Panc1 (cell line): ENCODE results near the gene ADGRE3. TPM values are rescaled to one million over a fixed set of nuclear protein-coding genes. Genes with fewer than 3 reads are reported as not detected.

Experiments used
- ATAC-seq: fragments of 200-7000 bp; cut with Tn5 transposase; 2 replicates; pipeline ENCODE4 v1.9.1; 2020; ENCODE audit warnings: mild to moderate bottlenecking, moderate library complexity
- BruUV-seq: library from RNA; stranded (reverse); fragments of 400-500 nt; replicated peaks from 2 replicates; lab custom pipeline; 2021; lab: Mats Ljungman, UMichigan
- CTCF ChIA-PET: fragments of 300-600 bp; sonication (Branson Sonifier 250); formaldehyde crosslinking; loops from one replicate; lab custom pipeline; 2022; ENCODE audit warnings: antibody characterized with exemption; lab: Charles Lee
- POLR2A ChIA-PET: fragments of 300-600 bp; sonication (Branson Sonifier 250); formaldehyde crosslinking; loops from one replicate; lab custom pipeline; 2022; ENCODE audit warnings: antibody characterized with exemption; lab: Charles Lee
- DNase-seq: peaks from one replicate; pipeline ENCODE4 v3.0.0-alpha.2; 2010; ENCODE audit warnings: low read depth, low spot score
- H3K27ac ChIP-seq: 2 replicates; pipeline ENCODE4 v1.5.1; 2011; ENCODE audit warnings: mild to moderate bottlenecking, low read length, inconsistent platforms
- H3K27me3 ChIP-seq: fragments of 200-500 bp; sonication (Bioruptor generic); 2 replicates; pipeline ENCODE4 v1.6.0; 2014; ENCODE audit warnings: low read length, inconsistent platforms; ENCODE audit not compliant: control insufficient read depth, insufficient read depth
- H3K36me3 ChIP-seq: fragments of 200-500 bp; sonication (Bioruptor generic); 2 replicates; pipeline ENCODE4 v1.5.1; 2014; ENCODE audit warnings: inconsistent platforms, mild to moderate bottlenecking, low read length, moderate library complexity; ENCODE audit not compliant: control insufficient read depth, insufficient read depth
- H3K4me1 ChIP-seq: 2 replicates; pipeline ENCODE4 v1.5.1; 2011; ENCODE audit warnings: inconsistent platforms, mild to moderate bottlenecking, low read length, moderate library complexity; ENCODE audit not compliant: control insufficient read depth, insufficient read depth
- H3K4me3 ChIP-seq, 2 experiments: 2 replicates each; pipeline ENCODE4 v1.5.1; 2011 to 2012; ENCODE audit warnings: low read depth in 2 of 2, low read length in 2 of 2, mild to moderate bottlenecking in 2 of 2, inconsistent platforms in 1 of 2, moderate library complexity in 1 of 2
- H3K9me3 ChIP-seq: fragments of 200-500 bp; sonication (Bioruptor generic); 2 replicates; pipeline ENCODE4 v1.5.1; 2014; ENCODE audit warnings: low read depth, mild to moderate bottlenecking, inconsistent platforms, low read length, moderate library complexity; ENCODE audit not compliant: control insufficient read depth, insufficient read depth
- CTCF ChIP-seq: fragments of 450-650 bp; IDR thresholded peaks from 2 replicates; pipeline ENCODE4 v1.5.1; 2017; ENCODE audit warnings: mild to moderate bottlenecking
- POLR2AphosphoS5 ChIP-seq: IDR thresholded peaks from 2 replicates; pipeline ENCODE4 v1.6.1; 2012; ENCODE audit warnings: mild to moderate bottlenecking, low read depth, low read length, moderate library complexity
- REST ChIP-seq, 2 experiments: IDR thresholded peaks; 2 replicates each; pipeline ENCODE4 v1.6.1; 2011 to 2012; ENCODE audit warnings: low read depth in 2 of 2, control low read depth in 1 of 2, low read length in 1 of 2, mild to moderate bottlenecking in 1 of 2, moderate library complexity in 1 of 2; ENCODE audit not compliant: insufficient read depth in 1 of 2
- SIN3A ChIP-seq: IDR thresholded peaks from 2 replicates; pipeline ENCODE4 v1.6.1; 2012; ENCODE audit warnings: low read depth, mild to moderate bottlenecking, low read length, moderate library complexity, borderline replicate concordance; ENCODE audit not compliant: insufficient read depth
- TCF7L2 ChIP-seq: IDR thresholded peaks from 2 replicates; pipeline ENCODE4 v1.6.1; 2011; ENCODE audit warnings: mild to moderate bottlenecking, low read depth, low read length, inconsistent platforms
- in situ Hi-C: cut with HindIII; loops from 2 replicates; pipeline ENCODE4 v1.10.0; 2016; ENCODE audit warnings: low sequenced_read_pairs, low pct_unique_long_range_greater_than_20kb
- intact Hi-C: fragments of 100-400 bp; cut with micrococcal nuclease; formaldehyde crosslinking; loops from one replicate; pipeline ENCODE4 v1.10.0; 2022; ENCODE audit not compliant: unreplicated experiment
- total RNA-seq: library from RNA; stranded (reverse); gene quantifications from one replicate; pipeline ENCODE4 v1.2.1, GENCODE V29; 2021; ENCODE audit not compliant: unreplicated experiment

ADGRE3 gene
- total RNA-seq, 1 experiment from 2014 or later, result not detected

- intact Hi-C loops, result no loop called here
- no peak for ATAC-seq
- H3K27me3 ChIP-seq, result no peaks in the 10 kb centered on the region
- H3K4me1 ChIP-seq, result no peaks in the 10 kb centered on the region
- TF ChIP-seq POLR2AphosphoS5, result no peak
- TF ChIP-seq REST (IDR thresholded peaks at IDR 0.05; ENCODE audit: insufficient read depth in 1 of 2, low read depth in 2 of 2, low read length in 1 of 2), result no peak
- no peak for TF ChIP-seq SIN3A
- TF ChIP-seq CTCF, result no peak
- BruUV-seq, result no TSS peak
- no peaks in the 10 kb centered on the region for H3K9me3 ChIP-seq
- no peaks in the 10 kb centered on the region for H3K36me3 ChIP-seq
- POLR2A ChIA-PET, result no interaction called here
- H3K4me3 ChIP-seq, result no peak within 1 kb of the TSS
- H3K27ac ChIP-seq, result no peak within 1 kb of the TSS
- DNase-seq, result no peak
- in situ Hi-C loops, result no loop called here
- CTCF ChIA-PET, result no interaction called here
Observed at GRCh38 chr19:14582894-14583340, 91.7 kb downstream of the ADGRE3 start, which contains the start of gene CLEC17A. CLEC17A (plus strand) TSS chr19:14583084; CDS start chr19:14583161, 77 bp downstream.

- H3K36me3 ChIP-seq, result no peaks in the 10 kb centered on the region
- intact Hi-C loops (no loop called here), in situ Hi-C loops (no loop called here)
- ChIA-PET POLR2A (no interaction called here), CTCF (no interaction called here)
- no peaks in the 10 kb centered on the region for H3K4me1 ChIP-seq
- no TSS peak for BruUV-seq
- no peak overlapping the region for H3K4me3 ChIP-seq
- H3K27me3 ChIP-seq, result no peaks in the 10 kb centered on the region
- ATAC-seq (no peak), DNase-seq (no peak)
- H3K9me3 ChIP-seq, result no peaks in the 10 kb centered on the region
- H3K27ac ChIP-seq, result no peak overlapping the region
- TF ChIP-seq TCF7L2 (no peak), POLR2AphosphoS5 (no peak), REST (IDR thresholded peaks at IDR 0.05; ENCODE audit: insufficient read depth in 1 of 2, low read depth in 2 of 2, low read length in 1 of 2) (no peak), SIN3A (no peak), CTCF (no peak)
Observed at GRCh38 chr19:14580623-14581237, 93.9 kb downstream of the ADGRE3 start.
